Measurements from ENCODE around the gene SYVN1. TPM values are rescaled to one million over a fixed set of nuclear protein-coding genes. Genes with fewer than 3 reads are reported as not detected.

Gene SYVN1
- total RNA-seq, 2 experiments from 2014 or later = 34.4 to 35.1 TPM

DNA sequence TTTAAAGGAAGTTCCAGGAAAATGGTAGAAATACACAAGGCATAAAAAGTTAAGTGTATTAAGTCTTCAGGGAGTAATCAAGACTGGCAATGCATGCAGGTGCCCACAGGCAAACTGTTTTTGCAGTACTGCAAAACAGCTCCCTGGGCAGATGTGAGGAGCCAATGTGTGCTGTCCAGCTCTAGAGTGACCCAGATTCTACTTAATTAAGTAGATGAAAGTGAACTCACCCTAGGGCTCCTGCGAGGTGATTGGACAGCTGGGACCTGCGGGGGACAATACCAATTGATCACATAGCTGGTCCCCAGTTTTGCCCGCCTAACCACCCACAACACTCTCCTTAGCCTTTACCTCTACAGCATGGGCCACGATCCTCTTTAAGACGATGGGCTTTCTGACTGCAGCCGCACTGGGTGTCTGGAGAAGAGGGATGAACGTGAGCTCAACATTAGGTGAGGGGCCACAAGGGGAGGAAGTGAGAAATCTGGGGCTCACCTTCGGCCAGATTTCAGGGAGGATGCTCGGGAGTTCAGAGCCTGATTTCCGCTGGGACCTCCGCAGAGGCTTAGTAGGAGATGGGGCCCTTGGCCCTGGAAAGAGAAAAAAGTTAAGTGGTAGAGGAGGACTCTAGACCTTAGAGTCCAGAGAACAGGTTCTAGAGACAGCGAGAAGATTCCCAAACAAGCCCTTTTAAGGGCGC, 51.0 kb downstream of the SYVN1 start:
- no peaks in the 10 kb centered on the region for H3K9me3 Mint-ChIP-seq (ENCODE audit: low read depth)
- H3K27ac Mint-ChIP-seq = peak overlapping the region; percentile 99
- peaks cover 62% of the 10 kb centered on the region for H3K4me1 Mint-ChIP-seq
- peaks cover 45% of the 10 kb centered on the region for H3K36me3 Mint-ChIP-seq
- DNase-seq (peak; percentile 56), ATAC-seq (peak; percentile 10)
- CTCF ChIA-PET = interaction anchor here (1.0 to 4.0 kb wide), 11 partner anchors 8 to 235 kb away, joined by 3 to 25 read pairs (median 4); partner anchors contain the start of genes ARL2 and ZNHIT2
- peaks cover 2% of the 10 kb centered on the region for H3K27me3 Mint-ChIP-seq
- peak overlapping the region; percentile 98 for H3K4me3 Mint-ChIP-seq

DNA sequence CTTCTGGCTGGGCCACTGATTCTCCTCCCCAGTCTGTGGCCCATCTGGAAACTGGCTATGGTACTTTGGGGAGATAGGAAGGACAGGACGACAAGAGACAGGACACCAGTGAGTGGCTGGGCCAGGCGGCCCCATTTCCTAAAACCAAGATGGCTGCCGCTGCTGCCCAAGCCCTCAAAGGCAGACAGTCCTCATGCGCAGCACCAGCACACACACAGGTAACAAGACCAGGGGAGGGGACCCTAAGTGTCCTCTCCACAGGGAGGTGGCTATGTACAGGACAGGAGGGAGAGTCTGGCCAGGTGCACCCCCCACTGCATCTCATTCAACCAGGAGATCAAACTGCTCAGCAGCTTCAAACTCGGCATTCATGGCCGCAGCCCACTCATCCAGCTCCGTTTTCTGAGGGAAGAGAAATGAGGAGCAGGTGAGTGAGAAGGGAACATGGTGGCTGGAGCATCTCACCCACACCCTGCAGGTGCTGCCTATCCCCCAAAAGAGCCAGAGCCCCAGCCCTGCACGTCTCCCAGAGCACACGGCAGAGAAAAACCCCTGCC, 55.5 kb downstream of the SYVN1 start:
- Mint-ChIP-seq H3K4me3 (no peak overlapping the region), H3K27me3 (peaks cover under 1% of the 10 kb centered on the region), H3K27ac (peak overlapping the region; percentile 39), H3K9me3 (ENCODE audit: low read depth) (no peaks in the 10 kb centered on the region), H3K4me1 (peaks cover 63% of the 10 kb centered on the region), H3K36me3 (peaks cover 58% of the 10 kb centered on the region)
- DNase-seq = no peak
- CTCF ChIA-PET = interaction anchor here (0.8 to 4.6 kb wide), 4 partner anchors 12 to 65 kb away, joined by 3 to 24 read pairs (median 4); partner anchors contain the start of genes ARL2 and SNX15
- no peak for ATAC-seq

DNA sequence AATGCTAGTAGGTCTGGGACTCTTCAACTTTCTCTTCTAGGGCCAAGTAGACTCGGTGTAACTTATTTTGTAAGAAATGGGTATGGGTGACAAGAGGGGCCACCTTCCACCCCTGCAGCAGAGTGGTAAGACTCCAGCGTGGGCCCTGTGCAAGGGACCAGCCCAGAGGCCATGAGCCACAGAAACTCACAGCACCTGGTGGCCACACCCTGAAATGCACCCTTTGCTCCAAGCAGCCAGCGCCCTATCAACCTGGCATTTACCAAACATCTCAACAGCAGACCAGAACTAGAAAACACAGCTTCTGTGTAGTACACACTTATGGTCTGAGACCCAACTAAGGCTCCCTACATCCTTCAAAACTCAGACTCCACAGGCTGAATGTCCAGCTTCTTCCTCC, 56.2 kb downstream of the SYVN1 start:
- Mint-ChIP-seq H3K9me3 (ENCODE audit: low read depth) (no peaks in the 10 kb centered on the region), H3K4me3 (no peak overlapping the region), H3K4me1 (peaks cover 62% of the 10 kb centered on the region), H3K27me3 (no peaks in the 10 kb centered on the region), H3K36me3 (peaks cover 54% of the 10 kb centered on the region), H3K27ac (peak overlapping the region; percentile 39)
- CTCF ChIA-PET = interaction anchor here (0.8 to 4.6 kb wide), 5 partner anchors 12 to 64 kb away, joined by 3 to 24 read pairs (median 5); partner anchors contain the start of genes ARL2 and SNX15
- ATAC-seq (peak; percentile 87), DNase-seq (peak; percentile 81)

DNA sequence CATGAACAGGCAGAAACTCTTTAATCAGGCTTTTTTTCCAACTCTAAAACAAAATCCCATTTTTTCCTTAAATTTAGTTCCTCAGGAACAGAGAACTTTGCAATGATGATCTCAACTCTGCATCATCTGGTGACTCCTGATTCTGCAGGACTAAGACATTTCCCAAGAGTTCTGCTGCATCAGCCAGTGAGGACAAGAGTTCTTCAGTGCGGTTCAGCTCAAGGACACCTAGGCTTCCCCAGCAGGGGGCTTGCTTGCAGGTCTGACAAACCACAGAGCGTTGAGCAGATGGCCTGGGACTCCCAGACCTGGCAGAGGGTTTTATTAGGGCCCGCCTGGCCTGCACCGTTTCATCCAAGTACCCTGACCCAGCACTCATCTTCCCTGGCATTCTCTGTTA, 56.9 kb downstream of the SYVN1 start:
- Mint-ChIP-seq H3K4me3 (no peak overlapping the region), H3K27ac (peak overlapping the region; percentile 45), H3K27me3 (no peaks in the 10 kb centered on the region), H3K9me3 (ENCODE audit: low read depth) (no peaks in the 10 kb centered on the region), H3K36me3 (peaks cover 48% of the 10 kb centered on the region), H3K4me1 (peaks cover 55% of the 10 kb centered on the region)
- ATAC-seq (no peak), DNase-seq (no peak)
- CTCF ChIA-PET = interaction anchor here (1.2 to 4.6 kb wide), 2 partner anchors 28 to 64 kb away, joined by 5 to 24 read pairs; partner anchors contain the start of gene ARL2

Small RNA genes within 50 kb of the gene (microRNA-seq; reads per million reads assigned to microRNA genes)
- not detected for gene MIR6751

Other genes starting within 250 kb of the SYVN1 start
- 10 to 100 TPM; 27.3 to 27.9 TPM for gene ATG2A, start 217.3 kb downstream of the SYVN1 start, total RNA-seq
- gene PPP2R5B, start 209.8 kb downstream of the SYVN1 start, total RNA-seq = 10 to 100 TPM; 11.7 to 12.3 TPM
- gene GPHA2, start 198.6 kb downstream of the SYVN1 start, total RNA-seq = not detected
- not detected for gene MAJIN, start 162.4 kb downstream of the SYVN1 start, total RNA-seq
- gene BATF2, start 137.5 kb downstream of the SYVN1 start, total RNA-seq = under 1 TPM; 0.33 to 0.67 TPM
- gene ARL2, start 120.4 kb downstream of the SYVN1 start, total RNA-seq = 10 to 100 TPM; 74.1 to 86.9 TPM
- gene SNX15, start 107.1 kb downstream of the SYVN1 start, total RNA-seq = 10 to 100 TPM; 18.9 to 29.2 TPM
- gene SAC3D1, start 93.3 kb downstream of the SYVN1 start, total RNA-seq = 10 to 100 TPM; 24.3 to 27.2 TPM
- gene NAALADL1, start 76.0 kb downstream of the SYVN1 start, total RNA-seq = 10 to 100 TPM; 14.8 to 15.3 TPM
- gene CDCA5, start 50.5 kb downstream of the SYVN1 start, total RNA-seq = 100 to 1,000 TPM; 128 to 147 TPM
- gene ZFPL1, start 50.3 kb downstream of the SYVN1 start, total RNA-seq = 10 to 100 TPM; 28.3 to 32.4 TPM
- gene VPS51, start 38.3 kb downstream of the SYVN1 start, total RNA-seq = 100 to 1,000 TPM; 104 to 116 TPM
- 10 to 100 TPM; 21.0 to 26.2 TPM for gene TM7SF2, start 22.6 kb downstream of the SYVN1 start, total RNA-seq
- gene ZNHIT2, start 16.8 kb downstream of the SYVN1 start, total RNA-seq = 10 to 100 TPM; 10.5 to 13.5 TPM
- 100 to 1,000 TPM; 899 to 972 TPM for gene FAU, start 12.4 kb downstream of the SYVN1 start, total RNA-seq
- 10 to 100 TPM; 42.0 to 61.7 TPM for gene MRPL49, start 12.2 kb downstream of the SYVN1 start, total RNA-seq
- not detected for gene SPDYC, start 35.7 kb upstream of the SYVN1 start, total RNA-seq
- gene CAPN1, start 47.4 kb upstream of the SYVN1 start, total RNA-seq = 100 to 1,000 TPM; 137 to 174 TPM
- 10 to 100 TPM; 79.8 to 89.5 TPM for gene POLA2, start 127.4 kb upstream of the SYVN1 start, total RNA-seq
- 1 to 10 TPM in 1 of 2 experiments, not detected in 1; 1.4 TPM for gene CDC42EP2, start 180.3 kb upstream of the SYVN1 start, total RNA-seq
- 10 to 100 TPM; 81.4 to 87.2 TPM for gene DPF2, start 199.3 kb upstream of the SYVN1 start, total RNA-seq
- gene TIGD3, start 220.2 kb upstream of the SYVN1 start, total RNA-seq = 1 to 10 TPM; 1.1 TPM
- gene SLC25A45, start 248.1 kb upstream of the SYVN1 start, total RNA-seq = 10 to 100 TPM; 19.4 to 25.1 TPM